ENCODE measurements around the gene ELANE.

The ELANE gene

DNA sequence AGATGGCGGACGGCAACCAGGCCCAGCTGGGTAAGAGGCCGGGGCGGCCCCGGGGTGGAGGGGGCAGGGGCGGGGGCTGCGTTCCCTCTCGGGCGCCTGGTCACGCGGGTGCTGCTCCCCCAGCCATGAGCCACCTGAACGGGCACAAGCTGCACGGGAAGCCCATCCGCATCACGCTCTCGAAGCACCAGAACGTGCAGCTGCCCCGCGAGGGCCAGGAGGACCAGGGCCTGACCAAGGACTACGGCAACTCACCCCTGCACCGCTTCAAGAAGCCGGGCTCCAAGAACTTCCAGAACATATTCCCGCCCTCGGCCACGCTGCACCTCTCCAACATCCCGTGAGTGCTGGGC lies 43.7 kb upstream of the ELANE start:
- no peak for ATAC-seq
- TF ChIP-seq TSHZ2 (CRISPR knock-in tag; IDR thresholded peaks at IDR 0.05) (no peak), GLIS3 (CRISPR knock-in tag; IDR thresholded peaks at IDR 0.05) (no peak), ARNTL (CRISPR knock-in tag; IDR thresholded peaks at IDR 0.05; ENCODE audit: borderline replicate concordance, low read depth) (no peak), OSR1 (CRISPR knock-in tag; IDR thresholded peaks at IDR 0.05) (no peak), PATZ1 (CRISPR knock-in tag; IDR thresholded peaks at IDR 0.05; ENCODE audit: borderline replicate concordance) (no peak), TCF4 (CRISPR knock-in tag; IDR thresholded peaks at IDR 0.05; ENCODE audit: borderline replicate concordance) (no peak), TOX (CRISPR knock-in tag; IDR thresholded peaks at IDR 0.05; ENCODE audit: borderline replicate concordance) (no peak)

GRCh38 chr19:810077-810855 lies 41.8 kb upstream of the ELANE start:
- no peak for ATAC-seq
- TF ChIP-seq PATZ1 (CRISPR knock-in tag; IDR thresholded peaks at IDR 0.05; ENCODE audit: borderline replicate concordance) (no peak), PPARA (CRISPR knock-in tag; IDR thresholded peaks at IDR 0.05; ENCODE audit: borderline replicate concordance) (no peak), POU6F1 (CRISPR knock-in tag; IDR thresholded peaks at IDR 0.05; ENCODE audit: borderline replicate concordance, low read depth) (no peak), ZFP3 (CRISPR knock-in tag; IDR thresholded peaks at IDR 0.05) (no peak), ISL1 (CRISPR knock-in tag; IDR thresholded peaks at IDR 0.05) (no peak)

- TF ChIP-seq ZFP3 (CRISPR knock-in tag; IDR thresholded peaks at IDR 0.05): no peak
- no peak for TF ChIP-seq ARNTL (CRISPR knock-in tag; IDR thresholded peaks at IDR 0.05; ENCODE audit: borderline replicate concordance, low read depth)
- no peak for TF ChIP-seq ZFP30 (CRISPR knock-in tag; IDR thresholded peaks at IDR 0.05)
- TF ChIP-seq BACH2 (CRISPR knock-in tag; IDR thresholded peaks at IDR 0.05; ENCODE audit: borderline replicate concordance): no peak
- no peak for TF ChIP-seq ZC3H10 (CRISPR knock-in tag; IDR thresholded peaks at IDR 0.05)
- TF ChIP-seq ZNF565 (CRISPR knock-in tag; conservative IDR thresholded peaks at IDR 0.05; ENCODE audit: low read depth): no peak
- TF ChIP-seq POU6F1 (CRISPR knock-in tag; IDR thresholded peaks at IDR 0.05; ENCODE audit: borderline replicate concordance, low read depth): no peak
- no peak for TF ChIP-seq CSRNP3 (CRISPR knock-in tag; IDR thresholded peaks at IDR 0.05)
- no peak for TF ChIP-seq PPARA (CRISPR knock-in tag; IDR thresholded peaks at IDR 0.05; ENCODE audit: borderline replicate concordance)
- no peak for TF ChIP-seq ZNF70 (CRISPR knock-in tag; IDR thresholded peaks at IDR 0.05)
- TF ChIP-seq TSHZ2 (CRISPR knock-in tag; IDR thresholded peaks at IDR 0.05): no peak
- no peak for ATAC-seq
These were observed 41.1 kb upstream of the ELANE start for GRCh38 chr19:810883-811489.

Measured in SK-N-SH treated with all-trans-retinoic acid at 6 μM for 48 hours (cell line).